WTC11 (cell line): ENCODE results near the gene SLC13A2.

Experiments
- ATF2 ChIP-seq: sonication (generic); formaldehyde crosslinking; IDR thresholded peaks from 2 replicates; pipeline ENCODE4 v1.8.1; 2022; ENCODE audit warnings: low read depth, missing genetic modification reagents, borderline replicate concordance
- ATF3 ChIP-seq: sonication (generic); formaldehyde crosslinking; conservative IDR thresholded peaks from 2 replicates; pipeline ENCODE4 v1.8.1; 2022; ENCODE audit warnings: mild to moderate bottlenecking, missing genetic modification reagents
- CBFB ChIP-seq: sonication (generic); formaldehyde crosslinking; IDR thresholded peaks from 2 replicates; pipeline ENCODE4 v1.8.1; 2022; ENCODE audit warnings: mild to moderate bottlenecking, low read depth, missing genetic modification reagents
- CTCF ChIP-seq: fragments of 200-600 bp; IDR thresholded peaks from 2 replicates; pipeline ENCODE4 v1.8.0; 2022; ENCODE audit warnings: antibody characterized with exemption
- E2F5 ChIP-seq: sonication (generic); formaldehyde crosslinking; IDR thresholded peaks from 2 replicates; pipeline ENCODE4 v1.8.1; 2022; ENCODE audit warnings: mild to moderate bottlenecking, moderate library complexity, missing genetic modification reagents
- ELF4 ChIP-seq: sonication (generic); formaldehyde crosslinking; IDR thresholded peaks from 2 replicates; pipeline ENCODE4 v1.8.1; 2022; ENCODE audit warnings: low read depth, mild to moderate bottlenecking, moderate library complexity, missing genetic modification reagents
- MAX ChIP-seq: sonication (generic); formaldehyde crosslinking; IDR thresholded peaks from 2 replicates; pipeline ENCODE4 v1.8.0; 2022; ENCODE audit warnings: mild to moderate bottlenecking, missing genetic modification reagents
- NFYB ChIP-seq: sonication (generic); formaldehyde crosslinking; conservative IDR thresholded peaks from 2 replicates; pipeline ENCODE4 v1.8.0; 2022; ENCODE audit warnings: low read depth, missing genetic modification reagents
- SMAD3 ChIP-seq: sonication (generic); formaldehyde crosslinking; IDR thresholded peaks from 2 replicates; pipeline ENCODE4 v1.8.0; 2022; ENCODE audit warnings: missing genetic modification reagents, mild to moderate bottlenecking, borderline replicate concordance
- TP53 ChIP-seq: sonication (generic); formaldehyde crosslinking; IDR thresholded peaks from 2 replicates; pipeline ENCODE4 v1.8.1; 2023; ENCODE audit warnings: mild to moderate bottlenecking, missing genetic modification reagents
- USF2 ChIP-seq: sonication (generic); formaldehyde crosslinking; IDR thresholded peaks from 2 replicates; pipeline ENCODE4 v1.8.1; 2023; ENCODE audit warnings: mild to moderate bottlenecking, missing genetic modification reagents, moderate library complexity
- ZNF512 ChIP-seq: sonication (generic); formaldehyde crosslinking; IDR thresholded peaks from 2 replicates; pipeline ENCODE4 v1.8.1; 2022; ENCODE audit warnings: missing genetic modification reagents, borderline replicate concordance
- TF ChIP-seq, protein P1 (sequence below): fragments of 250-450 bp; sonication (Bioruptor Pico); IDR thresholded peaks from 2 replicates; pipeline ENCODE4 v1.9.0; 2021; ENCODE audit warnings: mild to moderate bottlenecking

DNA sequence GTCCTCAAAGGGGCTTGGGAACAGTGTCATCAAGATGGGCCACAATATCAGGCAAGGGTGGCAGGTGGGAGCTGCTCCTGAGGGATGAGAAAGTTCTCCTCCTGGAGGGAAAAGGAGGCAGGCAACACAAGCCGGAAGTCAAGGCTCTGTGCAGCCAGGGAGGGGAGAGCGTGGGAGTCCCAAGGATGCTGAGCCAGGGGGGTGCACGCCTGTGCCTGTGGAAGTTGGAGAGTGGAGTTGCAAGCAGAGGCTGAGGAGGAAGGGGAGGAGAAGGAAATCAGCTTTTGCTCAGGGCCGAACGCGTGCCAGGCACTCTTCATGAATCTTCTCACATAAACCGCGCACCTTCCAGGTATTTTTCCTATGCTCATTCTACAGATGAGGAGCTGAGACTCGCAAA is 7.4 kb upstream of the SLC13A2 start:
- no peak for TF ChIP-seq ATF2 (CRISPR knock-in tag)
- no peak for TF ChIP-seq CTCF
- no peak for TF ChIP-seq E2F5
- TF ChIP-seq NFYB (CRISPR knock-in tag): no peak
- TF ChIP-seq ZNF512 (CRISPR knock-in tag): no peak
- TF ChIP-seq SMAD3 (CRISPR knock-in tag): no peak
- TF ChIP-seq ATF3 (CRISPR knock-in tag): no peak
- TF ChIP-seq, protein P1, sequence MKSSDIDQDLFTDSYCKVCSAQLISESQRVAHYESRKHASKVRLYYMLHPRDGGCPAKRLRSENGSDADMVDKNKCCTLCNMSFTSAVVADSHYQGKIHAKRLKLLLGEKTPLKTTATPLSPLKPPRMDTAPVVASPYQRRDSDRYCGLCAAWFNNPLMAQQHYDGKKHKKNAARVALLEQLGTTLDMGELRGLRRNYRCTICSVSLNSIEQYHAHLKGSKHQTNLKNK (CRISPR knock-in tag): no peak
- no peak for TF ChIP-seq MAX
- no peak for TF ChIP-seq CBFB (CRISPR knock-in tag)
- TF ChIP-seq USF2 (CRISPR knock-in tag): no peak
- TF ChIP-seq ELF4 (CRISPR knock-in tag): no peak
- TF ChIP-seq TP53 (CRISPR knock-in tag): no peak
